ENCODE measurements around the gene PRKN.

DNA sequence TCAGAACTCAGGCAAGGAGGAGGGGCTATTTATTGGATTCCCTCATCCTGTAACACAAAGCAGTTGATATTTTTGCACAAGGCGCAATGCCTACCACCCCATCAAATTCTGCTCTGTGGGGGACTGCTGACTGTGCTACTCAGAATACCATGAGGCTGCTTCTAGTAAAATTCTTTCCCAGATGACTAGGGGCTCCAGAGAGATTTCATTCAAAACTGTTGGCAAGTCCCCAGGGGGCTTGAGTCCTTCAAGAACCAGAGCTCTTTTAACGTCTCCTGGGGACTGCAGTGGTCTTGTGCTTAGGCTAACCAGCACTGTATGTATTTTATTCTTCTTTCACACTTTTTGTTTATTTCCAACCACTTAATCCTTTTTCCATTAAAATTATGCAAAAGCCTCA lies 1087.8 kb downstream of the PRKN start:
- TF ChIP-seq, protein P1, sequence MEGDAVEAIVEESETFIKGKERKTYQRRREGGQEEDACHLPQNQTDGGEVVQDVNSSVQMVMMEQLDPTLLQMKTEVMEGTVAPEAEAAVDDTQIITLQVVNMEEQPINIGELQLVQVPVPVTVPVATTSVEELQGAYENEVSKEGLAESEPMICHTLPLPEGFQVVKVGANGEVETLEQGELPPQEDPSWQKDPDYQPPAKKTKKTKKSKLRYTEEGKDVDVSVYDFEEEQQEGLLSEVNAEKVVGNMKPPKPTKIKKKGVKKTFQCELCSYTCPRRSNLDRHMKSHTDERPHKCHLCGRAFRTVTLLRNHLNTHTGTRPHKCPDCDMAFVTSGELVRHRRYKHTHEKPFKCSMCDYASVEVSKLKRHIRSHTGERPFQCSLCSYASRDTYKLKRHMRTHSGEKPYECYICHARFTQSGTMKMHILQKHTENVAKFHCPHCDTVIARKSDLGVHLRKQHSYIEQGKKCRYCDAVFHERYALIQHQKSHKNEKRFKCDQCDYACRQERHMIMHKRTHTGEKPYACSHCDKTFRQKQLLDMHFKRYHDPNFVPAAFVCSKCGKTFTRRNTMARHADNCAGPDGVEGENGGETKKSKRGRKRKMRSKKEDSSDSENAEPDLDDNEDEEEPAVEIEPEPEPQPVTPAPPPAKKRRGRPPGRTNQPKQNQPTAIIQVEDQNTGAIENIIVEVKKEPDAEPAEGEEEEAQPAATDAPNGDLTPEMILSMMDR (conservative IDR thresholded peaks at IDR 0.05) = no peak
- no peak for TF ChIP-seq EZH2 (IDR thresholded peaks at IDR 0.05; ENCODE audit: low read depth)
